Peyer's patch (tissue), 4 donors: ENCODE results near the gene CXorf65.

Experiments used
- CTCF ChIP-seq, 6 experiments: fragments of 450-650 bp in 4 of 6; fragments of 200-600 bp in 2 of 6; sonication (generic) in 1 of 6; IDR thresholded peaks; one replicate each; pipeline ENCODE4 v1.5.1; 2017 to 2019; ENCODE audit warnings: antibody characterized with exemption in 6 of 6, mild to moderate bottlenecking in 3 of 6, moderate library complexity in 1 of 6
- POLR2A ChIP-seq, 2 donors: fragments of 450-650 bp; IDR thresholded peaks; one replicate each; pipeline ENCODE4 v1.5.1; 2017; ENCODE audit warnings: antibody characterized with exemption in 2 of 2, mild to moderate bottlenecking in 2 of 2, moderate library complexity in 2 of 2

GRCh38 chrX:71111921-71112431 lies 5.4 kb upstream of the CXorf65 start:
- TF ChIP-seq CTCF (IDR thresholded peaks at IDR 0.05) = no peak
- no peak for TF ChIP-seq POLR2A (IDR thresholded peaks at IDR 0.05)
